Fibroblast of skin of left quadriceps (primary cell): ENCODE data around the gene CTNNA2.

Experiments
- DNase-seq, 2 experiments: peaks; one replicate each; pipeline ENCODE4 v3.0.0-alpha.2; 2013; ENCODE audit warnings: low read depth in 2 of 2

The CTNNA2 gene

GRCh38 chr2:80259292-80259691 is 746.4 kb downstream of the CTNNA2 start:
- DNase-seq = no peak

GRCh38 chr2:80266231-80266630 is 753.4 kb downstream of the CTNNA2 start:
- DNase-seq = no peak

GRCh38 chr2:80269806-80270205 is 757.0 kb downstream of the CTNNA2 start:
- DNase-seq = no peak

- DNase-seq = no peak
Measured at GRCh38 chr2:80280598-80280997, 767.7 kb downstream of the CTNNA2 start.

- no peak for DNase-seq
Measured at GRCh38 chr2:80281049-80281448, 768.2 kb downstream of the CTNNA2 start.

GRCh38 chr2:80288576-80288975 is 775.7 kb downstream of the CTNNA2 start:
- no peak for DNase-seq

GRCh38 chr2:80291656-80292055 is 778.8 kb downstream of the CTNNA2 start:
- no peak for DNase-seq

GRCh38 chr2:80292474-80292873 is 779.6 kb downstream of the CTNNA2 start:
- no peak for DNase-seq

- DNase-seq = no peak
Measured at GRCh38 chr2:80293039-80293438, 780.2 kb downstream of the CTNNA2 start.

- DNase-seq = no peak
Measured at GRCh38 chr2:80298954-80299353, 786.1 kb downstream of the CTNNA2 start.

- DNase-seq = no peak
Measured at GRCh38 chr2:80299661-80300060, 786.8 kb downstream of the CTNNA2 start.

- no peak for DNase-seq
Measured at GRCh38 chr2:80300346-80300745, 787.5 kb downstream of the CTNNA2 start.

- DNase-seq = no peak
Measured at GRCh38 chr2:80300954-80301353, 788.1 kb downstream of the CTNNA2 start.

GRCh38 chr2:80302001-80302313 is 789.1 kb downstream of the CTNNA2 start:
- DNase-seq = no peak

- DNase-seq = no peak
Measured at GRCh38 chr2:80302314-80303005, 789.6 kb downstream of the CTNNA2 start.

- DNase-seq = no peak
Measured at GRCh38 chr2:80303006-80303908, 790.4 kb downstream of the CTNNA2 start.

GRCh38 chr2:80303909-80304837 is 791.3 kb downstream of the CTNNA2 start, which contains the start of gene LRRTM1:
TSS of gene LRRTM1 (minus strand) at chr2:80304752. CDS start at chr2:80303819, 933 bp downstream.
- no peak for DNase-seq

- DNase-seq = no peak
Measured at GRCh38 chr2:80311304-80311703, 798.5 kb downstream of the CTNNA2 start.

GRCh38 chr2:80312282-80312839 is 799.5 kb downstream of the CTNNA2 start:
- no peak for DNase-seq

GRCh38 chr2:80322311-80322920 is 809.6 kb downstream of the CTNNA2 start:
- no peak for DNase-seq

- no peak for DNase-seq
Measured at GRCh38 chr2:80322958-80323357, 810.1 kb downstream of the CTNNA2 start.
